NOMO-1 treated with DMSO at 0.1 percent for 48 hours (cell line): Measurements from ENCODE around the gene BTN2A1.

Experiments
- DNase-seq: peaks from one replicate; lab custom pipeline; 2025; ENCODE audit not compliant: unreplicated experiment; lab: John Stamatoyannopoulos, UW

The BTN2A1 gene

DNA sequence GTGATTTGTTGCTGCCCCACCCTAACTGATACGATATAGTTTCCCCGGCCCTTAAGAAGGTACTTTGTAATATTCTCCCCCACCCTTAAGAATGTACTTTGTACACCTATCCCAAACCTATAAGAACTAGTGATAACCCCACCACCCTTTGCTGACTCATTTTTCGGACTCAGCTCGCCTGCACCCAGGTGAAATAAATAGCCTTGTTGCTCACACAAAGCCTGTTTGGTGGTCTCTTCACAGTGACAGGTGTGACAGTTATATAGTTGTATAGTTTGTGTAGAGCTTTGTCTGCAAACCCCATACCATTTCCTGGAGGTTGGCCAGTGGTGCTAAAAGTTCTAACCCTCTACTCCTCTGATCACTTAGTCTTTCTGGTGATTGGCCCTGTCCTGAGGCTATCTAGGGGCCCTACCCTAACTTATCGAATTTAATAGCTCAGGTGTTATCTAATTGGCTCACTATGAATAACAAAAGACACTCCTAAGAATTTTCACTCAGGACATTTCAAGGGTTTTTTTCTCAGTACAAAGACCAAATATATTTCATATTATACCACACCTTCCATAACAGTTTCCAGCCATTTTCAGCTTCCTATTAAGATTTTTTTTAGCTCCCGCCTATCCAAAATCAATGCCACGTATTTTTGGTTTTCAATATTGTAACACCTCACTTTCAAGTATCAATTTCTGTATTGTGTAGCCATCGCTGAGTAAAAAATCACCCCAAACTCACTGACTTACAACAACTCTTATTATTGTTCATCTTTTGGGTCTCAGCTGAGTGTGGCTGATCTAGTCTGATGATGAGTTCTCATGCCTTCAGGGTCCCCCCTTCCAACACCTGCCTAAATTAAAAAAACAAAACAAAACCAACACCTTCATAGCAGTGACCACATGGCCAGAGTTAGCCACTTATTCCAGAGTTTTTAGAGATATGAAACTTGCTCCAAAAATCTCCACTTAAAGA, 32.5 kb downstream of the BTN2A1 start:
- no peak for DNase-seq

- no peak for DNase-seq
Measured at GRCh38 chr6:26491604-26492003, 33.8 kb downstream of the BTN2A1 start.

DNA sequence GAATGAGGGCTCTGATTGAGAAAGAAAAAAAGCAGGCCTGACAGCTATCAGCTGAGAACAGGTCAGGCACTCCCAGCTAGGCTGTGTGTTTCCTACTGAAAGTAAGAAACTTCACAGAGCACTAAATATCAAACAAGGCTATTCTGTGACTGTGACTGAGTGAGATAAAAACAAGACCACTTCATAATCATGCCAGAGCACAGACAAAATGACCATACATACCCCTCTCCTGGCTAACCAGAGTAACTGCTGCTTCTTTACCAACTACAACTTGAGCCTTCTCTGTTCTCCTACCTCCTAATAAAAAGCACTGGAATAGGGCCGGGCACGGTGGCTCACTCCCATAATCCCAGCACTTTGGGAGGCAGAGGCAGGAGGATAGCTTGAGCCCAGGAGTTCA, 35.5 kb downstream of the BTN2A1 start:
- peak; percentile 35 for DNase-seq

DNA sequence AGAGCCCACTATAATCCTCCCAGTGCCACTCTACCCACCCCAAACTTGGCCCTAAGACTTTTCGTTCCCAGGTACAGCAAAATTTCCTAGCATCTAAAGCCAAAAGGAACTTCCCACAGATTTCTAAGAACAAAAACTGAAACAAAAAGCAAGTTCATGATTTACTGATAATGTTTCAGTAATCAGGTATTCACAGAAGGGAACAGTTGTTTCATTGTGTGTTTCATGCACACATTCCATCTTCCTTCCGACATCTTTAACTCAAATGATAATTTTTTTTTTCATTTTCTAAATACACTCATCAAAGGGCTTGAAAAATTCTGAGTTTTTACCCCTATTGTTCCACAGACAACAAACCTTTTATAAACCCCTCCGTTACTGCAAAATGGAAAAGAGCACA, 36.4 kb downstream of the BTN2A1 start:
- no peak for DNase-seq

DNA sequence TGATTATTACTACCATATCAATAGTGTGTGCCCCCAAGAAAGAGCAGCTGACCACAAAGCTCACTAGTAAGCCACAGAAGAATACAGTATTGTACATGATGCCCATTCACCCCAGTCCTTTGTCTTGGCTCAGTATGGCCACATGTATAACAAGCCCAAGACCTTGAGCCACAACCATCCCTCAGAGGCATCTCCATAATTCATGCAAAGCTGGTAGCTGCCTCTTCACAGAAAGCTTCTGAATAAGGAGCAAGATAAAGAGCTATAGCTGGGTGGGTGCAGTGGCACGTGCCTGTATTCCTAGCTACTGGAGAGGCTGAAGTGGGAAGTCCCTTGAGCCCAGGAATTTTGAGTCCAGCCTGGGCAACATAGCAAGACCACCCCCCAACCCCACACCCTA, 37.5 kb downstream of the BTN2A1 start:
- no peak for DNase-seq

DNA sequence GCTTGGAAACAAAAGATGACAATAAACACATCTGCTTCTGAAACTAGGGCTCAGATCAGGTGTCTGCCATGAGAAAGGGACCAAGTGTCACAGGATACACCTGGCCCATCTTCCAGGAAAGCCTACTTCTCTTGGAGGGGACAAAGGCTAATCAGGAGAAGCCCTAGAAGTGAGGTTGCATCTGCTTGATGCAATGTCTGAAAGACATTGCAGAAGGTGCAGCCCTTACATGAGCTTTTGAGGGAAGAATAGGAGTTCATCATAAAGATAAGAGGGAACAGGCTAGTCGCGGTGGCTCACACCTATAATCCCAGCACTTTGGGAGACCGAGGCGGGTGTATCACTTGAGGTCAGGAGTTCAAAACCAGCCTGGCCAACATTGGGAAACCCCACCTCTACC, 39.9 kb downstream of the BTN2A1 start:
- DNase-seq = no peak

DNA sequence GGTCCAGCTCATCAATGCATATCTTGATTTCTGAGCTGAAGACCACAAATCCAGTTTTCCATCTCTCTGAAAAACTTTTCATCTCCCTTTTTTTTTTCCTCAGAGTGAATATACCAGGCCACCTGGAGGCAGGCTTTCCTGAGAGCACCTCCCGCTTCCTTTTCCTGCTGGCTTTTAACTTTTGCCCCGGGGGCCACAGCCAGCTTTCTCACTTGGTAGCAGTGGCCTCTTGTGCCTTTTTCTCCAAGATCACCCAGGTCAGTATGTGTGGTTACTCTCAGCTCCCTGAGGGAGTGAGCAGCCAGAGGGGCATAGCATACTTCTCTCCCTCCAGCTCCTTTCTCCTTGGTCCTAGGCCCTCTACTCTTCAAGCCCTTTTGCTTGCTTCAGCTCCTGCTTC, 42.3 kb downstream of the BTN2A1 start, which contains the start of gene BTN1A1:
Gene BTN1A1 (plus strand): TSS at position 202 of the 400 bp plus-strand sequence. CDS start 984 bp downstream, outside the sequence.
- no peak for DNase-seq

DNA sequence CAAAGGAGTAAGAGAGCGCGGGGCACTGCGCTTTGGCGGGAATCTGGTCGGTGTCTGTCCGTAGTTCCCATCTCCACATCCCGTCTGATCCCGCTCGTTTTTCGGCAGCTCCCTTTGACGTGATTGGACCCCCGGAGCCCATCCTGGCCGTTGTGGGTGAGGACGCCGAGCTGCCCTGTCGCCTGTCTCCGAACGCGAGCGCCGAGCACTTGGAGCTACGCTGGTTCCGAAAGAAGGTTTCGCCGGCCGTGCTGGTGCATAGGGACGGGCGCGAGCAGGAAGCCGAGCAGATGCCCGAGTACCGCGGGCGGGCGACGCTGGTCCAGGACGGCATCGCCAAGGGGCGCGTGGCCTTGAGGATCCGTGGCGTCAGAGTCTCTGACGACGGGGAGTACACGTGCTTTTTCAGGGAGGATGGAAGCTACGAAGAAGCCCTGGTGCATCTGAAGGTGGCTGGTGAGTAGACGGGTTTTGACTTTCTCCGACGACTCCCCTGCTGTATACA, 43.8 kb downstream of the BTN2A1 start:
- peak; percentile 26 for DNase-seq

- no peak for DNase-seq
Measured at GRCh38 chr6:26502165-26502564, 44.4 kb downstream of the BTN2A1 start.

GRCh38 chr6:26502626-26503025, 44.9 kb downstream of the BTN2A1 start:
- no peak for DNase-seq

DNA sequence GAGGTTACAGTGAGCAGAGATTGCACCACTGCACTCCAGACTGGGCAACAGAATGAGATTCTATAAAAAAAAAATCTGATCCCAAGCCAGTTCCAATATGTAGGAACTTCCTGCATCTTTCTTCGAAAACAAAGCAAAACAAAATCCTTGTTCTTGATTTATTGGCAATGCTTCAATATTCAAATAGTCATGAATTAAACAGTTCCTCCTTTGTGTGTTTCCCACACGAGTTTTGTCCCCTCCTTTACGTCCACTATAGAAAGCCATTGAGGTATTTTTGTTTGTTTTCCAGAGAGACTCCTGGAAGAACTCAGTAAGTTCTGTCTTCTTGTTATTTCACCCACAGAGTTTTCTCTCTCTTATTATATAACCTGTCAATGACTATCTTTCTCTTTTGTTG, 49.9 kb downstream of the BTN2A1 start:
- DNase-seq = no peak

DNA sequence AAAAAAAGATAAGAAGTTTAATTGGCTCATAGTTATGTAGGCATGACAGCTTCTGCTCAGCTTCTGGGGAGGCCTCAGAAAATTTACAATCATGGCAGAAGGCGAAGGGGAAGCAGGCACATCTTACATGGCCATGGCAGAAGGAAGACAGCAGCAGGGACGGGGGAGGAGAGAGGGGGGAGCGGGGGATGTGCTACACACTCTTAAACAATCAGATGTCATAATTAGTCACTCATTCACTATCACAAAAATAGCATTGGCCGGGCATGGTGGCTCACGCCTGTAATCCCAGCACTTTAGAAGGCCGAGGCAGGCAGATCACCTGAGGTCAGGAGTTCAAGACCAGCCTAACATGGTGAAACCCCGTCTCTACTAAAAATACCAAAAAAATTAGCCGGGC, 53.3 kb downstream of the BTN2A1 start:
- peak; percentile 20 for DNase-seq

DNA sequence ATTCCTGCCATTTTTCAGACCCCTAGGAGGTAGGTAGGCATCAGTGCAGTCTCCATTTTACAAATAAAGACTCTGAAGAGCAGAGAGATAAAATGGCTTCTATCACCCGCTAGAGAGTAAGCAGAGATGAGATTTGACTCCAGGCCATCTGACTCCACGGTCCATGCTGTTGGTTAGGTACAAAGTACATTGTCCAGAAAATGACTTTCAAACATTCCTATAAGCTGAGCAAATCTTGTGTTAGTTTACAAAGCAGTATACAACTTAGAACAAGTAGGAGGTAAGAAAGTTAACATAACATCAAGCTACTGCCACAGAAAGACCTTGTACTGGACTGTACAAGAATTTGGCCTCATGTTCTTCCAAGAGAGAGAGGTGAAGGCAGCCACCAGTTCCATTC, 57.2 kb downstream of the BTN2A1 start:
- DNase-seq = no peak

- DNase-seq = no peak
Measured at GRCh38 chr6:26516481-26517427, 59.0 kb downstream of the BTN2A1 start.
